MCF 10A (cell line): ENCODE data around the gene PTCD2. TPM values are rescaled to one million over a fixed set of nuclear protein-coding genes. Genes with fewer than 3 reads are reported as not detected.

ENCODE experiments used
- BruUV-seq: library from RNA; stranded (reverse); fragments of 400-500 nt; replicated peaks from 2 replicates; lab custom pipeline; 2021; lab: Mats Ljungman, UMichigan
- CTCF ChIA-PET: fragments of 300-600 bp; sonication (Branson Sonifier 250); formaldehyde crosslinking; extraction: SDS; loops from one replicate; lab custom pipeline; 2021; ENCODE audit warnings: antibody characterized with exemption, inconsistent platforms; lab: Yijun Ruan, JAX
- POLR2A ChIA-PET: fragments of 300-600, 350-650 bp; sonication (Branson Sonifier 250); formaldehyde crosslinking; extraction: SDS; loops from one replicate; lab custom pipeline; 2020; ENCODE audit warnings: antibody characterized with exemption, inconsistent platforms; lab: Yijun Ruan, JAX
- DNase-seq: peaks from one replicate; pipeline ENCODE4 v3.0.0-alpha.2; 2018; ENCODE audit not compliant: unreplicated experiment
- H3K27ac Mint-ChIP-seq: one replicate; pipeline ENCODE4 v1.8.0; 2022; ENCODE audit warnings: mild to moderate bottlenecking, low read depth, mixed read lengths; ENCODE audit not compliant: unreplicated experiment
- H3K27me3 Mint-ChIP-seq: one replicate; pipeline ENCODE4 v1.8.0; 2022; ENCODE audit warnings: mixed read lengths; ENCODE audit not compliant: insufficient read depth, unreplicated experiment
- H3K36me3 Mint-ChIP-seq: one replicate; pipeline ENCODE4 v1.8.0; 2022; ENCODE audit warnings: mild to moderate bottlenecking, moderate library complexity, mixed read lengths; ENCODE audit not compliant: insufficient read depth, unreplicated experiment
- H3K4me1 Mint-ChIP-seq: one replicate; pipeline ENCODE4 v1.8.0; 2022; ENCODE audit warnings: mixed read lengths; ENCODE audit not compliant: insufficient read depth, unreplicated experiment
- H3K4me3 Mint-ChIP-seq: one replicate; pipeline ENCODE4 v1.8.0; 2022; ENCODE audit warnings: mild to moderate bottlenecking, moderate library complexity, mixed read lengths; ENCODE audit not compliant: unreplicated experiment
- H3K9me3 Mint-ChIP-seq: one replicate; pipeline ENCODE4 v1.8.0; 2022; ENCODE audit warnings: mixed read lengths; ENCODE audit not compliant: unreplicated experiment
- intact Hi-C: fragments of 100-400 bp; cut with micrococcal nuclease; formaldehyde crosslinking; loops from 2 replicates; pipeline ENCODE4 v1.14.1; 2022
- total RNA-seq: library from RNA; stranded (reverse); gene quantifications from 2 replicates; pipeline ENCODE4 v1.2.3, GENCODE V29; 2022
- TF ChIP-seq, protein P1 (sequence below): fragments of 200-600 bp; IDR thresholded peaks from one replicate; pipeline ENCODE4 v1.8.0; 2022; ENCODE audit warnings: antibody characterized with exemption, mild to moderate bottlenecking; ENCODE audit not compliant: unreplicated experiment

The PTCD2 gene
- total RNA-seq, 1 experiment from 2014 or later = 20.3 TPM

DNA sequence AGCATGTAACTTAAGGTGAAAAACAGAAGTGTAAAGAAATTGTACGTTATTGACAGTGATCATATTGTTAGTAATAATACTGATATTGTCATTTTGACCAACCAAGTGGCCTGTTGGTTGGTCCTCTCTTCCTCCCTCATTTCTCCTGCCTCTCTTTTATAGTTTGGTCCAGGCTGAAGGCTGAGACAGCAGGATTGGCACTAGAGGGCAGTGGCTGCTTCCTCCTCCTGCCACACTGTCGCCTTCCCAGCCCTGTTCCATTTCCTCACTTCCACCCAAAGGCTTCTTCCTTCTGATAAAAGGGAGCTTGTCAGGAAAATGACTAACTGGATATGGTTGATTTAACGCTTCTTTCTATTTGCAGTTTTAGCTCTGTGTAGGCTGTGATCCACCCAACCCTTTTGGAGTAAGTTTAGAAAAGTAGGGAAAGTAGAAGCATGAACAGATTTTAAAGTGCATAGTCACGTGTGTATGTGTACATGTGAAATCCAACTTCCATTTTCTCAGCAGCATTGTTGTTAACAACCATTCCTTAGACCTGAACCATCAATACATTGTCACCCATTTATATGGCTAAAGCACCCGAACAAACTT, 35.6 kb downstream of the PTCD2 start:
- ChIA-PET CTCF (interaction anchor here (0.6 to 3.1 kb wide), 29 partner anchors 10 to 544 kb away, joined by 3 to 32 read pairs (median 3); no protein-coding TSS in a partner anchor), POLR2A (interaction anchor here (0.8 to 1.9 kb wide), 5 partner anchors 8 to 487 kb away, joined by 3 to 14 read pairs (median 3); partner anchors contain the start of gene TNPO1)
- Mint-ChIP-seq H3K4me1 (peaks cover 13% of the 10 kb centered on the region), H3K36me3 (peaks cover 44% of the 10 kb centered on the region), H3K27ac (no peak overlapping the region), H3K4me3 (no peak overlapping the region), H3K27me3 (no peaks in the 10 kb centered on the region), H3K9me3 (no peaks in the 10 kb centered on the region)
- no TSS peak for BruUV-seq
- peak; percentile 61 for DNase-seq
- TF ChIP-seq, protein P1, sequence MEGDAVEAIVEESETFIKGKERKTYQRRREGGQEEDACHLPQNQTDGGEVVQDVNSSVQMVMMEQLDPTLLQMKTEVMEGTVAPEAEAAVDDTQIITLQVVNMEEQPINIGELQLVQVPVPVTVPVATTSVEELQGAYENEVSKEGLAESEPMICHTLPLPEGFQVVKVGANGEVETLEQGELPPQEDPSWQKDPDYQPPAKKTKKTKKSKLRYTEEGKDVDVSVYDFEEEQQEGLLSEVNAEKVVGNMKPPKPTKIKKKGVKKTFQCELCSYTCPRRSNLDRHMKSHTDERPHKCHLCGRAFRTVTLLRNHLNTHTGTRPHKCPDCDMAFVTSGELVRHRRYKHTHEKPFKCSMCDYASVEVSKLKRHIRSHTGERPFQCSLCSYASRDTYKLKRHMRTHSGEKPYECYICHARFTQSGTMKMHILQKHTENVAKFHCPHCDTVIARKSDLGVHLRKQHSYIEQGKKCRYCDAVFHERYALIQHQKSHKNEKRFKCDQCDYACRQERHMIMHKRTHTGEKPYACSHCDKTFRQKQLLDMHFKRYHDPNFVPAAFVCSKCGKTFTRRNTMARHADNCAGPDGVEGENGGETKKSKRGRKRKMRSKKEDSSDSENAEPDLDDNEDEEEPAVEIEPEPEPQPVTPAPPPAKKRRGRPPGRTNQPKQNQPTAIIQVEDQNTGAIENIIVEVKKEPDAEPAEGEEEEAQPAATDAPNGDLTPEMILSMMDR = peak; percentile 35
- intact Hi-C loops = no loop called here

DNA sequence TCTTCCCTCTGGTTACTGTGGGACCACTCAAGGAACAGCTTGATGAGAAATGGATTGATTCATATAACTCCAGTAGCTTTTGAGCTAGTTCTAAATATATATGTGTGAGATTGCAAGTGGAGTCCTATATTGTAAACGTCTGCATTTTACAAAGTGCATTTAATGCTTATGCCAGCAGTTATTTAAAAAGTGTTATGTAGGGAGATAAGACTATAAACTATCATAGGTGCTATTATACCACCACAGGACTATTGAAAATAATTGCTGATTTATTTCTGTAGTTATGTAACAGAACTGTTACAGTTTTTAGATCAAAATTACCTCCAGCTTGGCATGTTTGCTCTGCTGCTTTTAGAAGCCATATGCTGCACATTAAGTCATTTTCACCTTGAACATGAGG, 36.2 kb downstream of the PTCD2 start:
- H3K4me1 Mint-ChIP-seq = peaks cover 13% of the 10 kb centered on the region
- intact Hi-C loops = no loop called here
- ChIA-PET POLR2A (interaction anchor here (0.6 to 1.9 kb wide), 10 partner anchors 8 to 486 kb away, joined by 3 to 14 read pairs (median 3); partner anchors contain the start of gene TNPO1), CTCF (interaction anchor here (0.6 to 3.1 kb wide), 30 partner anchors 9 to 544 kb away, joined by 3 to 32 read pairs (median 3); no protein-coding TSS in a partner anchor)
- H3K27me3 Mint-ChIP-seq = no peaks in the 10 kb centered on the region
- no peak for DNase-seq
- no TSS peak for BruUV-seq
- H3K9me3 Mint-ChIP-seq = no peaks in the 10 kb centered on the region
- peaks cover 50% of the 10 kb centered on the region for H3K36me3 Mint-ChIP-seq
- no peak overlapping the region for H3K27ac Mint-ChIP-seq
- H3K4me3 Mint-ChIP-seq = no peak overlapping the region
- TF ChIP-seq, protein P1 = no peak

DNA sequence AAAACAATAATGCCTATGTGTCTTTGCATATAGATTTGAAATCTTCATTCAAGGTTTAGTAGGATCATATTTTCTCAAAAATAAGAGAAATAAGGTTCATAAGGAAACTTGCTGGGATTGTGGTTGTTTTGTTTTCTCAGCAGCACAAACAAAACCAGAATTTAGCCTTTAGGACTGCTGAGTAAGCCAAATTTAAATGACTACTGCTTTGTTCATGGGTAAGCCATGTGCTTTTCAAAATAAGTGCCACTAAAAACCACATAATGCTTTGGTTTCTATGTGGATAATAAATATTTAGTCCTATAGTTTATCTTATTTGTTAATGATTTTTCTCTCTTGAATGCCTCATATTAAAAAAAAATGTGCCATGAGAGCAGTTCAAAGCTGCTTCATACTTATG, 38.8 kb downstream of the PTCD2 start:
- H3K9me3 Mint-ChIP-seq = peaks cover 7% of the 10 kb centered on the region
- peaks cover 44% of the 10 kb centered on the region for H3K36me3 Mint-ChIP-seq
- TF ChIP-seq, protein P1 = no peak
- H3K27ac Mint-ChIP-seq = peak overlapping the region; percentile 5
- intact Hi-C loops = no loop called here
- ChIA-PET POLR2A (interaction anchor here (0.7 kb wide), 1 partner anchor 109 kb away, joined by 3 read pairs; no protein-coding TSS in a partner anchor), CTCF (interaction anchor here (1.5 kb wide), 1 partner anchor 164 kb away, joined by 5 read pairs; no protein-coding TSS in a partner anchor)
- H3K4me1 Mint-ChIP-seq = peaks cover 24% of the 10 kb centered on the region
- no peak for DNase-seq
- BruUV-seq = no TSS peak
- no peaks in the 10 kb centered on the region for H3K27me3 Mint-ChIP-seq
- no peak overlapping the region for H3K4me3 Mint-ChIP-seq

DNA sequence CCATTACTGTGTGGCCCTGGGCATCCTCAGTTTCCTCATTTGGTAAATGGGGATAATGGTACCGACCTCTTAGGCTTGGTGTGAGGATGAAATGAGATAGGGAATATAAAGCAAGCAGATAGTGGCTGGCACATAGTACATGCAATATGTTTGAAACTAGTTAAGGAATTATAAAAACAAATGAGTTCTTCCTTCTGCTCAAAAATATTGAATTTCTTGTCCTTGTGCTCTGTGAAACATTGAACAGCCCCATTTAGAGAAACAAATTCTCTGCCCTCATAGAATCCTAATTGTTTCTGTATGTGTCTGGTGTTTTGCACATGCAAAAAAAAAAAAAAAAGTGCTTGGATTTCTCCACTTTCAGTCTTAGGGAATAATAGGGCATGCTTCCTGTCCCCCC, 39.7 kb downstream of the PTCD2 start:
- Mint-ChIP-seq H3K4me3 (no peak overlapping the region), H3K4me1 (peaks cover 24% of the 10 kb centered on the region), H3K36me3 (peaks cover 44% of the 10 kb centered on the region), H3K9me3 (peaks cover 7% of the 10 kb centered on the region), H3K27me3 (no peaks in the 10 kb centered on the region), H3K27ac (no peak overlapping the region)
- ChIA-PET POLR2A (interaction anchor here (0.7 kb wide), 2 partner anchors 108 to 161 kb away, joined by 3 to 4 read pairs; no protein-coding TSS in a partner anchor), CTCF (interaction anchor here (0.5 to 1.5 kb wide), 2 partner anchors 30 to 164 kb away, joined by 5 read pairs; no protein-coding TSS in a partner anchor)
- BruUV-seq = no TSS peak
- intact Hi-C loops = loop anchor here (10.0 kb wide), 1 partner anchor 75 kb away; no protein-coding TSS in a partner anchor
- TF ChIP-seq, protein P1 = no peak
- no peak for DNase-seq
